ENCODE measurements around the gene DDX1. TPM values are rescaled to one million over a fixed set of nuclear protein-coding genes. Genes with fewer than 3 reads are reported as not detected.

DDX1 gene
- total and polyA plus RNA-seq, 10 of the 15 experiments (the other 5 are each of a cell fraction or from before 2014, with no cell fraction given), result 53.2 to 134 (median 85.6) TPM

DNA sequence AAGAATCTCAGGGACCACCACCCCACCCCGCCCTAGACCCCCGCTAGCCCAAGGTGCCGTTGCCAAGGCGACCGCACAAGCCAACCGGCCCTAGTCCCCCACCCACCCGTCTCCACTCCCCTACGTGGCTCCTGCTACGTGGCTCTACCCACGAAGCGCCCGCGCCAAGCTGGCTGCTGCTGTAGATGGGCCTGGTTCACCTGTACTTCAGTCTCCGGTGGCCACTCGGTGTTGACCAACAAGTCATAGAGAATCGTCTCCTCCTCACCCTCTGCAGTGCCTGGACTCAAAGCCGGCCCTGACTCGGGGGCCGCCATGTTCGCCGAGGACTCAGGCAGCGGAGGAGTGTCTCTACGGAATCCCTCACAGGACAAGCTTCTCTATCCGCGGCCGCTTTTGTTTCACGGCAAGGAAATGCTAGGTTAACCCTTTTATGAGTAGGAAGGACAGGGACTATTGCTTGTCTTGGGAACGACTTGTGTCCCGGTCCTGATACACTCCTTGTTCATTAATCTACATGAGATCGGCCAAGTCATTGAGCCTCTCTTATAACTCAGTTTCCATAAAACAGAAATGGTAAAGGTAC, 30.6 kb upstream of the DDX1 start, which contains the start of gene NBAS (continued):
- TF ChIP-seq, protein P1, sequence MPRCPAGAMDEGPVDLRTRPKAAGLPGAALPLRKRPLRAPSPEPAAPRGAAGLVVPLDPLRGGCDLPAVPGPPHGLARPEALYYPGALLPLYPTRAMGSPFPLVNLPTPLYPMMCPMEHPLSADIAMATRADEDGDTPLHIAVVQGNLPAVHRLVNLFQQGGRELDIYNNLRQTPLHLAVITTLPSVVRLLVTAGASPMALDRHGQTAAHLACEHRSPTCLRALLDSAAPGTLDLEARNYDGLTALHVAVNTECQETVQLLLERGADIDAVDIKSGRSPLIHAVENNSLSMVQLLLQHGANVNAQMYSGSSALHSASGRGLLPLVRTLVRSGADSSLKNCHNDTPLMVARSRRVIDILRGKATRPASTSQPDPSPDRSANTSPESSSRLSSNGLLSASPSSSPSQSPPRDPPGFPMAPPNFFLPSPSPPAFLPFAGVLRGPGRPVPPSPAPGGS (IDR thresholded peaks at IDR 0.05; ENCODE audit: borderline replicate concordance, insufficient read depth, low read depth, low read length, poor library complexity, severe bottlenecking), result no peak
- peak; percentile 49; the same call in 1 of the 2 replicates for TF ChIP-seq POLR2AphosphoS5 (IDR thresholded peaks at IDR 0.05; ENCODE audit: low read length)
- TF ChIP-seq ZNF384 (IDR thresholded peaks at IDR 0.05; ENCODE audit: borderline replicate concordance, low read depth, low read length), result no peak
- no peak for TF ChIP-seq EZH2 (IDR thresholded peaks at IDR 0.05; ENCODE audit: borderline replicate concordance, control insufficient read depth, low read depth, low read length)

DNA sequence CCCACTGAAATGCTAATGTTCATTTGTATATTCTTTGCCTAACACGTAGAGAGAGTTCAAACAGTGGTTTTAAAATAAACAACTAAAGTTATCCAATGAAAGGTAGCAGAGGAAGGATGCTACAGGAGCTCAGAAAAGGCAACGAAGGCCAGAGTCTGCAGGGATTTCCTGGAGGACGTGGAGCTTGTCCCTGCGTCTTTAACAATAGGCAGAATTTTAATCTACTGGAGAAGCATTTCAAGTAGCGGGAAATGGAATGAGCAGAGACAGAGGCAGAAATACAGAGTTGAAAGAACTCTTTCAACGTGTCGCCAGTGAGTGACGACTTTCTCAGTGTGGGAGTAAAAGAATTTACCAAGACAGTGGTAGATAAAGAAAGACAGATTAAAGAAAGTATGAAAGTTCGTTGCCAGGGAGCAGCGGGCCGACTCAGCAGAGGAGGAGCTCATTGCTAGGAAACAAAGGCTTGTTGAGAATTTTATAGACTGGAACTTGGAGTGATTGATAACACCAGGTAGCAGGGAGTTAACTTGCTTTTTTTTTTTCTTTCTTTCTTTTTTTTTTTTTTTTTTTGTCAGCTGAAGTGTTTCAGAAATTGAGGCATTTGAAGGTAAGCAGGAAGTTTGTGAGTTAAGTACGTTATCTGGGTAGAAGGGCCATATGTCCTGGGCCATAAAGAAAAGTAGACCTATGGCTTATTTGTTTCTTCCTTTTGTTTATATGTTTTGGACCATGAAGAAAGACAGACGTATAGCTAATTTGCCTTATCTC, 29.9 kb upstream of the DDX1 start:
- Histone ChIP-seq H3K79me2 (ENCODE audit: control insufficient read depth, insufficient read depth, low read length) (peaks cover 24% of the 10 kb centered on the region), H4K20me1 (ENCODE audit: control insufficient read depth, insufficient read depth) (no peaks in the 10 kb centered on the region), H3K4me3 (peak overlapping the region; percentile 99), H3K4me2 (ENCODE audit: control insufficient read depth, insufficient read depth) (peak overlapping the region; percentile 81), H3K36me3 (ENCODE audit: control insufficient read depth in 2 of 2, insufficient read depth in 2 of 2, low read length in 1 of 2) (no peaks in the 10 kb centered on the region), H3K9ac (ENCODE audit: control insufficient read depth, insufficient read depth, low read length) (peak overlapping the region; percentile 84), H3K4me1 (ENCODE audit: control insufficient read depth, insufficient read depth, low read length) (0 out of 2 replicates have a peak, but pooled peaks cover 3% of the 10 kb centered on the region), H3K9me3 (replicated peaks; ENCODE audit: control insufficient read depth, insufficient read depth, low read length) (no peaks in the 10 kb centered on the region), H2AFZ (ENCODE audit: control insufficient read depth, low read depth, low read length) (peak overlapping the region; percentile 100), H3K27ac (ENCODE audit: control insufficient read depth, insufficient read depth) (0 out of 2 replicates have a peak overlapping the region, but pooled peaks have one; percentile 45), H3K27me3 (replicated peaks in 1 of 2; ENCODE audit: control insufficient read depth in 2 of 2, insufficient read depth in 2 of 2, low read length in 1 of 2) (no peaks in the 10 kb centered on the region)
- ATAC-seq, result peak; percentile 16
- ChIA-PET POLR2A (interaction anchor here (1.0 to 1.7 kb wide), 2 partner anchors 8 to 33 kb away, joined by 3 to 6 read pairs; no protein-coding TSS in a partner anchor), SMC1A (ENCODE audit: uncharacterized antibody, unreplicated experiment) (interaction anchor here (1.3 kb wide), 1 partner anchor 15 kb away, joined by 3 read pairs; no protein-coding TSS in a partner anchor), RAD21 (ENCODE audit: unreplicated experiment) (interaction anchor here (0.7 kb wide), 1 partner anchor 29 kb away, joined by 3 read pairs; no protein-coding TSS in a partner anchor), CTCF (interaction anchor here (0.8 to 4.7 kb wide), 7 partner anchors 8 to 32 kb away, joined by 3 to 26 read pairs (median 5); no protein-coding TSS in a partner anchor)
- intact Hi-C loops (cut with micrococcal nuclease; ENCODE audit: unreplicated experiment), result no loop called here
- no peak for DNase-seq (ENCODE audit: low read depth, low spot score)
- no TSS peak for BruUV-seq (replicated peaks)
- WGBS (ENCODE audit: insufficient coverage, insufficient replicate concordance, low lambda C conversion rate, missing lambda C conversion rate), result 30% methylated on average over 13 of the region's 13 CpGs
- FAIRE-seq, result no peak
- in situ Hi-C loops (cut with MboI), result no loop called here
- TF ChIP-seq, protein P2, sequence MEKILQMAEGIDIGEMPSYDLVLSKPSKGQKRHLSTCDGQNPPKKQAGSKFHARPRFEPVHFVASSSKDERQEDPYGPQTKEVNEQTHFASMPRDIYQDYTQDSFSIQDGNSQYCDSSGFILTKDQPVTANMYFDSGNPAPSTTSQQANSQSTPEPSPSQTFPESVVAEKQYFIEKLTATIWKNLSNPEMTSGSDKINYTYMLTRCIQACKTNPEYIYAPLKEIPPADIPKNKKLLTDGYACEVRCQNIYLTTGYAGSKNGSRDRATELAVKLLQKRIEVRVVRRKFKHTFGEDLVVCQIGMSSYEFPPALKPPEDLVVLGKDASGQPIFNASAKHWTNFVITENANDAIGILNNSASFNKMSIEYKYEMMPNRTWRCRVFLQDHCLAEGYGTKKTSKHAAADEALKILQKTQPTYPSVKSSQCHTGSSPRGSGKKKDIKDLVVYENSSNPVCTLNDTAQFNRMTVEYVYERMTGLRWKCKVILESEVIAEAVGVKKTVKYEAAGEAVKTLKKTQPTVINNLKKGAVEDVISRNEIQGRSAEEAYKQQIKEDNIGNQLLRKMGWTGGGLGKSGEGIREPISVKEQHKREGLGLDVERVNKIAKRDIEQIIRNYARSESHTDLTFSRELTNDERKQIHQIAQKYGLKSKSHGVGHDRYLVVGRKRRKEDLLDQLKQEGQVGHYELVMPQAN (conservative IDR thresholded peaks at IDR 0.05), result no peak
- TF ChIP-seq, protein P3, sequence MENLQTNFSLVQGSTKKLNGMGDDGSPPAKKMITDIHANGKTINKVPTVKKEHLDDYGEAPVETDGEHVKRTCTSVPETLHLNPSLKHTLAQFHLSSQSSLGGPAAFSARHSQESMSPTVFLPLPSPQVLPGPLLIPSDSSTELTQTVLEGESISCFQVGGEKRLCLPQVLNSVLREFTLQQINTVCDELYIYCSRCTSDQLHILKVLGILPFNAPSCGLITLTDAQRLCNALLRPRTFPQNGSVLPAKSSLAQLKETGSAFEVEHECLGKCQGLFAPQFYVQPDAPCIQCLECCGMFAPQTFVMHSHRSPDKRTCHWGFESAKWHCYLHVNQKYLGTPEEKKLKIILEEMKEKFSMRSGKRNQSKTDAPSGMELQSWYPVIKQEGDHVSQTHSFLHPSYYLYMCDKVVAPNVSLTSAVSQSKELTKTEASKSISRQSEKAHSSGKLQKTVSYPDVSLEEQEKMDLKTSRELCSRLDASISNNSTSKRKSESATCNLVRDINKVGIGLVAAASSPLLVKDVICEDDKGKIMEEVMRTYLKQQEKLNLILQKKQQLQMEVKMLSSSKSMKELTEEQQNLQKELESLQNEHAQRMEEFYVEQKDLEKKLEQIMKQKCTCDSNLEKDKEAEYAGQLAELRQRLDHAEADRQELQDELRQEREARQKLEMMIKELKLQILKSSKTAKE (IDR thresholded peaks at IDR 0.05; ENCODE audit: low read depth, poor library complexity, severe bottlenecking), result no peak
- TF ChIP-seq RUNX3 (IDR thresholded peaks at IDR 0.05; ENCODE audit: low read length), result no peak
- no peak for TF ChIP-seq POU2F2 (IDR thresholded peaks at IDR 0.05; ENCODE audit: borderline replicate concordance, low read depth, low read length)
- TF ChIP-seq TBL1XR1 (IDR thresholded peaks at IDR 0.05; ENCODE audit: low read depth, low read length), result no peak
- TF ChIP-seq SREBF2 (IDR thresholded peaks at IDR 0.05; ENCODE audit: low read length), result no peak
- no peak for TF ChIP-seq POLR2A (IDR thresholded peaks at IDR 0.05; ENCODE audit: low read depth, low read length)
- no peak for TF ChIP-seq SIN3A (IDR thresholded peaks at IDR 0.05; ENCODE audit: low read depth, low read length)
